Panc1 (cell line): ENCODE data around the gene ELFN1.

Experiments used
- POLR2AphosphoS5 ChIP-seq: IDR thresholded peaks from 2 replicates; pipeline ENCODE4 v1.6.1; 2012; ENCODE audit warnings: mild to moderate bottlenecking, low read depth, low read length, moderate library complexity
- SIN3A ChIP-seq: IDR thresholded peaks from 2 replicates; pipeline ENCODE4 v1.6.1; 2012; ENCODE audit warnings: low read depth, mild to moderate bottlenecking, low read length, moderate library complexity, borderline replicate concordance; ENCODE audit not compliant: insufficient read depth
- TF ChIP-seq, protein P1 (sequence below), 2 experiments: IDR thresholded peaks; 2 replicates each; pipeline ENCODE4 v1.6.1; 2011 to 2012; ENCODE audit warnings: low read depth in 2 of 2, control low read depth in 1 of 2, low read length in 1 of 2, mild to moderate bottlenecking in 1 of 2, moderate library complexity in 1 of 2; ENCODE audit not compliant: insufficient read depth in 1 of 2
- TF ChIP-seq, protein P2 (sequence below): fragments of 450-650 bp; IDR thresholded peaks from 2 replicates; pipeline ENCODE4 v1.5.1; 2017; ENCODE audit warnings: mild to moderate bottlenecking

- TF ChIP-seq, protein P1, sequence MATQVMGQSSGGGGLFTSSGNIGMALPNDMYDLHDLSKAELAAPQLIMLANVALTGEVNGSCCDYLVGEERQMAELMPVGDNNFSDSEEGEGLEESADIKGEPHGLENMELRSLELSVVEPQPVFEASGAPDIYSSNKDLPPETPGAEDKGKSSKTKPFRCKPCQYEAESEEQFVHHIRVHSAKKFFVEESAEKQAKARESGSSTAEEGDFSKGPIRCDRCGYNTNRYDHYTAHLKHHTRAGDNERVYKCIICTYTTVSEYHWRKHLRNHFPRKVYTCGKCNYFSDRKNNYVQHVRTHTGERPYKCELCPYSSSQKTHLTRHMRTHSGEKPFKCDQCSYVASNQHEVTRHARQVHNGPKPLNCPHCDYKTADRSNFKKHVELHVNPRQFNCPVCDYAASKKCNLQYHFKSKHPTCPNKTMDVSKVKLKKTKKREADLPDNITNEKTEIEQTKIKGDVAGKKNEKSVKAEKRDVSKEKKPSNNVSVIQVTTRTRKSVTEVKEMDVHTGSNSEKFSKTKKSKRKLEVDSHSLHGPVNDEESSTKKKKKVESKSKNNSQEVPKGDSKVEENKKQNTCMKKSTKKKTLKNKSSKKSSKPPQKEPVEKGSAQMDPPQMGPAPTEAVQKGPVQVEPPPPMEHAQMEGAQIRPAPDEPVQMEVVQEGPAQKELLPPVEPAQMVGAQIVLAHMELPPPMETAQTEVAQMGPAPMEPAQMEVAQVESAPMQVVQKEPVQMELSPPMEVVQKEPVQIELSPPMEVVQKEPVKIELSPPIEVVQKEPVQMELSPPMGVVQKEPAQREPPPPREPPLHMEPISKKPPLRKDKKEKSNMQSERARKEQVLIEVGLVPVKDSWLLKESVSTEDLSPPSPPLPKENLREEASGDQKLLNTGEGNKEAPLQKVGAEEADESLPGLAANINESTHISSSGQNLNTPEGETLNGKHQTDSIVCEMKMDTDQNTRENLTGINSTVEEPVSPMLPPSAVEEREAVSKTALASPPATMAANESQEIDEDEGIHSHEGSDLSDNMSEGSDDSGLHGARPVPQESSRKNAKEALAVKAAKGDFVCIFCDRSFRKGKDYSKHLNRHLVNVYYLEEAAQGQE (IDR thresholded peaks at IDR 0.05; ENCODE audit: insufficient read depth in 1 of 2, low read depth in 2 of 2, low read length in 1 of 2), result no peak
- TF ChIP-seq, protein P2, sequence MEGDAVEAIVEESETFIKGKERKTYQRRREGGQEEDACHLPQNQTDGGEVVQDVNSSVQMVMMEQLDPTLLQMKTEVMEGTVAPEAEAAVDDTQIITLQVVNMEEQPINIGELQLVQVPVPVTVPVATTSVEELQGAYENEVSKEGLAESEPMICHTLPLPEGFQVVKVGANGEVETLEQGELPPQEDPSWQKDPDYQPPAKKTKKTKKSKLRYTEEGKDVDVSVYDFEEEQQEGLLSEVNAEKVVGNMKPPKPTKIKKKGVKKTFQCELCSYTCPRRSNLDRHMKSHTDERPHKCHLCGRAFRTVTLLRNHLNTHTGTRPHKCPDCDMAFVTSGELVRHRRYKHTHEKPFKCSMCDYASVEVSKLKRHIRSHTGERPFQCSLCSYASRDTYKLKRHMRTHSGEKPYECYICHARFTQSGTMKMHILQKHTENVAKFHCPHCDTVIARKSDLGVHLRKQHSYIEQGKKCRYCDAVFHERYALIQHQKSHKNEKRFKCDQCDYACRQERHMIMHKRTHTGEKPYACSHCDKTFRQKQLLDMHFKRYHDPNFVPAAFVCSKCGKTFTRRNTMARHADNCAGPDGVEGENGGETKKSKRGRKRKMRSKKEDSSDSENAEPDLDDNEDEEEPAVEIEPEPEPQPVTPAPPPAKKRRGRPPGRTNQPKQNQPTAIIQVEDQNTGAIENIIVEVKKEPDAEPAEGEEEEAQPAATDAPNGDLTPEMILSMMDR, result no peak
- TF ChIP-seq POLR2AphosphoS5, result no peak
- no peak for TF ChIP-seq SIN3A
These were observed 25.6 kb upstream of the ELFN1 start for GRCh38 chr7:1644341-1645070.
